Activated CD4-positive, alpha-beta T cell treated with anti-CD3 and anti-CD28 coated beads, Interleukin-2, Interleukin-6, amounts not matched to agents 100 ng/mL and 50 ng/mL, durations not matched to agents 16 hours and 8 hours (primary cell): ENCODE measurements around the gene RWDD3.
A peak's percentile ranks its signal among the peaks of the same experiment; 100 is the strongest.

ENCODE experiments used
- DNase-seq: peaks from one replicate; pipeline ENCODE4 v3.0.0-alpha.2; 2020

The RWDD3 gene, protein sequence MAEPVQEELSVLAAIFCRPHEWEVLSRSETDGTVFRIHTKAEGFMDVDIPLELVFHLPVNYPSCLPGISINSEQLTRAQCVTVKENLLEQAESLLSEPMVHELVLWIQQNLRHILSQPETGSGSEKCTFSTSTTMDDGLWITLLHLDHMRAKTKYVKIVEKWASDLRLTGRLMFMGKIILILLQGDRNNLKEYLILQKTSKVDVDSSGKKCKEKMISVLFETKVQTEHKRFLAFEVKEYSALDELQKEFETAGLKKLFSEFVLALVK

DNA sequence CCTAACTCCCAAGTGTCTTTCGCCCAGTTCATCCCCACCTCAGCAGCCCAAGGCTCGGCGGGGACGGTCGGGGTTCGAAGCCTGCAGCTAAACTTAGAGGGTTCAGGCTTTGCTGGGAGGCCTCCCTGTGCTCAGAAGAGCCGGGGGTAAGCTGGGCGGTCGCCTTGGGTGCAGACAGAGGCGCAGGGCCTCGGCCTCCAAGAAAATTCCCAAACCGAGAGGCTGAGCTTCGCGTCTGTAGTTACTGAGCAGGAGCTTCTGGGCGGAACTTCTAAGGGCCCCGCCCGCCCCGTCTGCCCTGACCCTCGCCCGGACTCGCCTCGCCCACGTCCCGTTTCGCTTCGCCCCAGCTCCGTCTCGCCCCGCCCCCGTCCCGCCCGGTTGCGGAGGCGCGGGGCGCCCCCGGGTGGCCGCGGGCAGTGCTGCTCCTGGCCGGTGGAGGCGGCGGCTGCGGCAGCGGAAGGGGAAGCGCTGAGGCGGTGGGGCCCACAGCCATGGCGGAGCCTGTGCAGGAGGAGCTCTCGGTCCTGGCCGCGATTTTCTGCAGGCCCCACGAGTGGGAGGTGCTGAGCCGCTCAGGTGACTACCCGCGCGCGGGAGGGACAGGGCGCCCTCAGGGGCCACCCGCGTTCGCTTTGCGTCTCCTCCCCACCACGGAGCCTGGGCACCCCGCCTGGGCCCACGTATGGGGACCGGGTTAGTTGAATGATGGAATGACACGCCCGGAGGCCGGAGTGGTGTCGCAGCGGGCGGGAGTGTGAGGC is at the start of gene RWDD3:
Gene RWDD3 (plus strand): TSS at position 474 of the 764 bp plus-strand sequence. CDS start 21 bp downstream, at position 495.
- DNase-seq, result peak; percentile 95

DNA sequence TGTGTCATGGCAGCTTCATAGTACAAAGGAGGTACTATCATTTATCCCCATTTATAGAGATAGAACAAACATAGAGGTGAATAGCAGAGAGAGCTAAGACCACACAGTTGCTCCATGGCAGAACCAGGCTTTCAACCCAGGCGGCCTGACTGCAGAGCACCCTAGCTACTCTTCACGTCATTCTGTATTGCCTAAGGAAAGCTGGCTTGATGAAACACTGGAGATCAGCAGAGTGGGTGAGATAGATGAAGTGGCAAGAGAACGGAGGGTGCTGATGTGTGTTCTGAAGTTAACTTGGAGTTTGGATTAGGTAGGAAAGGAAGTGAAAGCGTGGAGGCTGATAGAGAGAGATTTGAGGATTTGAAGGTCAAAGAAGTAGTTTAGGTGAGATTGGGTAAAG is 47.9 kb upstream of the RWDD3 start:
- no peak for DNase-seq

DNA sequence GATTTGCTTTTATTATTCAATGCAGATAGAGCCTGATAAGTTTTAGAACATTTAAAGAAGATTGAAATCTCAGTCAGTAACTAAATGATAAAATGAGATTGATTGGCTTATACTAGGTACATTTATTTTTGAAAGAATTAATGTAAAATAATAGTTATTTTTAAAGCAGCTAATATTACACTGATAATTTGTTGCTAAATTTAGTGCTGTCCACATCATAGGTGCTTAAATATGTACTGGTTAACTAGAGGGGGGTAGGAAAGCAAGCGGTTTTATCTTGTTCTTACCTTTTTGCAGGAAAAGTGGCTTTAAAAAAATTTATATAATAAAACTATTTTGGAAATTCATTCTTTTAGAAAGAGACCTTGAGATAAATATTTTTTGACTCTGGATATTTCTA is 40.4 kb upstream of the RWDD3 start:
- no peak for DNase-seq

DNA sequence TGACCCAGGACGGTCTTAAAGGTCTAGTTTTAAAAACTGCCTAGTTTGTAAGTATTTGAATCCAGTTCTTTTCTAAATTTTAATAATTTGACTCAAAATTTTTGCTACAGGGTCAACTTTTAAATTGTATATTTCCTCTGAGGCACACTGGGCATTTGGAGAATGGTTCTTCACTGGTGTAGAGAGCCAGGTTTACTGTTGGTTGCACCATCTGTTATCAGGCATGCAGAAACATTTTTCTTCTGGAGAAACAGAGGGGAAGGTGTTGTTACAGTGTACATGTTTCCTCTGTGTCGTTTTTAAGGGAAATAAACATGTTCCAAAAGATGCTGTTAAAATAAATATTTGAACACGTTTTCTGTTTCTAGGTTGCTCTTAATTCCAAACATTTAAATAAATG is 39.0 kb upstream of the RWDD3 start:
- no peak for DNase-seq

DNA sequence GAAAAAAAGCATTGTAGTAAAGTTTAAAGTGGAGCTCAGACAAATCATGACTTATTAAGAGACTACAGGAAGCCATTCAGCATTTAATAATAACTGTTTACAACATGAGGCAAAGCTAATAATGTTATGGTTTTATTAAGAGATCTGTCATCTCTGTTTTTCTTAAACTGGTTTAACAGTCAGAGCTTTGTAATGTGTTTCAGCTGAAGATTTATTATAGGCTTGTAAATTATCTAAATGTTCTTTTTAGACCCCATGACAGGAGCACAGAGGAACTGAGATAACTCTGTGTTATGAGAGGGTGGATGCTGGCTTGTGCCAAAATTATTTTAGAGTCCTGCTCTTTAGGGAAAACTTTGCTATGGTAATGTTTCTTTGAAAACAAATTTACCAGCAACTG is 38.0 kb upstream of the RWDD3 start:
- no peak for DNase-seq

DNA sequence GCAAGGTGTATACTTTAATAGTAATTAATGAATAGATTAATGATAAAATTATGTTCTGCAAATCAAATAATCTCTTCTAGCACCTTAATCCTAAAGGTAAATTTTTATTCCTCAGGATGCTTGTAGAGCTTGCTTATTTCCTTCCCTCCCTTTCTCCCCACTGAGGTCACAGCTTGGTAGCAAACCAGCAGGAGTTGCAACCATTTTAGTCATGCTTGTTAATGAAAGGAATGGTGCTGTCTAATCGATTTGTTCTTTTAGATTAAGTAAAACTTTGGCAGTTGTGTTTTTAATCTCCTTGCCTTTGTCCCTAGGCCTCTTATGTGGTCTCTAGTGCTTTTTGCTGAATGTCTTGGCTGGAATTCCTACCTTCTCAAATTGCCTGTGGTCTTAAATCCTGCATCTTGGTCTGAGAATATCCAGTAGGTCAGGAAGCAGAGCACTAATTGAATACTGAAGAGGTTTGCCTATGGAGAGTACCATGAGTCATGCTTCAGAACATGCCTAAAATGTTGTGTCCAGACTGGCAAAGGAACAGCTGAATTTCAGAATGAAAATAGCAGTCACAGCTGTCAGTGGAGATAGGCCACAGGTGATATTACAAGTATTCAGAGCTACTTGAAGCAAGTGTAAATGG is 36.3 kb upstream of the RWDD3 start:
- DNase-seq, result no peak

DNA sequence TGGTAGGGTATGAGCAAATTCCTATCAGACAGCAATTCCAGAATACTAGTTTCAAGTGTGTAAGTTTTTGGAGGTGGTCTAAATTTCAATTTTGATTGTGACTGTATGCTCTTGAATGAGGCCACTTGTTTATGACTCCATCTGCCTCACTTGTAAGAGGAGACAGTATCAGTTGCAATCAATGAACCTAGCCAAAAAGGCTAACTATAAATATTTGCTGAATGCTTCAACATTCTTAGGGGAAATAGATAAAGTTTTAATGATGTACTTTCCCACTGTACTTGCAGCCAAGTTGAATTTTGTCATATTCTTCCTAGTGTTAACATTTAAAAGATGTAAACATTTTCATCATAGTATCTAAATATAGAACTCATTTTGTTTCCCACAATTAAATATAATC is 32.1 kb upstream of the RWDD3 start:
- no peak for DNase-seq

DNA sequence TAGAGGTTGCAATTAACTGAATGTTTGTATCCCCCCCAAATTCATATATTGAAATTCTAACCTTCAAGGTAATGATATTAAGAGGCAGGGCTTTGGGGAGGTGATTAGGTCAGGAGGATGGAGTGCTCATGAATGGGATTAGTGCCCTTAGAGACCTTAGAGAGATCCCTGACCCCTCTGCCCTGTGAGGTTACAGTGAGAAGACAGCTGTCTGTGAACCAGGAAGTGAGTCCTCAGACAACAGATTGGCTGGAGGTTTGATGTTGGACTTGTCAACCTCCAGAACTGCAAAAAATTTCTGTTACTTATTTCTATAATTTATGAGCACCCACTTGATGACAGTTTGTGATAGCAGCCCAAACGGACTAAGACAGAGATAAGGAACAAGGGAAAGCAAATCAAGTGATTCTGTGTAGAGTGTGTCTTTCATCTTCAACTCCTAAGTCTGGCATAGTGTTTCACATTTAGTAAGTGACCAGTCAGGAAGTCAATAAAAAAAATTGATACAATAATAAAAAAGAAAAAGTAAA is 30.0 kb upstream of the RWDD3 start:
- DNase-seq, result no peak

DNA sequence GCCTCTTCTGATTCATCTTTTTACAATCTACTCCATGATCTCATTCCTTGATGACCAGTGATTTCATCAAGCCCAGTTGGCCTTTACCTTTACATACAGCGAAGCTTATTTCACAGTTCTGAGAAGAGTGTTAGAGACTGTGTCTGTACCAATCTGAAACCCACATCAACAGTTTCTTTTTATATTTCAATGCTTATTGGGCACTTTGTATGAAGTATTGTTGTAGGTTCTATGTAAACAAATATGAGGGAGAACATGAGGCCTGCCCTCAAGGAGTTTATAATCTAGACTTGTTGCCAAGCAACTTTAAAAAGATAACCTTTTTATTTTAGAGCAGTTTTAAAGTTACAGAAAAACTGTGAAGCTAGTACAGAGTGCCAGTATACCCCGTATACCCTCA is 27.5 kb upstream of the RWDD3 start:
- no peak for DNase-seq

DNA sequence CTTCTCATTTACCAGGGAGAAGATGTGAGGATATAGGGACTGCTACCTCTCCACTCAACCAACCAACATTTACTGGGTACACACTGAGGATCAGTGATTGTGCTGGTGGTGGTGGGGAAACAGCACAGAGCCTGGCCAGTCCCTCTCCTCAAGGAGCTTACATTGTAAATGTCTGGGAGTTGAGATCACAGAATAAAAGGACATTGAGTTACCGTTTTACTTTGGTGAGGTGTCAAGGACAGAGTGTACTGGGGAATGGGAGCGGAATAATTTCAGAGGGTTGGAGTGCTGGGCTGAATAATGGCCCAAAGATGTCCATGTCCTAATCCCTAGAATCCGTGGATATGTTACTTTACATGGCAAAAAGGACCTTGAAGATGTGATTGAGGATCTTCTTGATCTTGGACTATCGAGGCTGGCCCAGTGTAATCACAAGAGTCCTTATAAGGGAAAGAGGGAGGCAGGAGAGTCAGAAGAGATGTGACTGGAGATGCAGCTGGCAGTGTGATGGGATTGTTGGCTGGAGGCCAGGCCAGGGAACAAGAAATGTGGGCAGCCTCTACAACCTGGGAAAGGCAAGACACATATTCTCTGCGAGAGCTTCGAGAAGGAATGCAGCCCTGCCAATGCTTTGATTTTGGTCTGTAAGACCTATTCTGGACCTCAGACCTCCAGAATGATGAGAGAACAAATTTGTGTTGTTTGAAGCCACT is 26.6 kb upstream of the RWDD3 start:
- no peak for DNase-seq

DNA sequence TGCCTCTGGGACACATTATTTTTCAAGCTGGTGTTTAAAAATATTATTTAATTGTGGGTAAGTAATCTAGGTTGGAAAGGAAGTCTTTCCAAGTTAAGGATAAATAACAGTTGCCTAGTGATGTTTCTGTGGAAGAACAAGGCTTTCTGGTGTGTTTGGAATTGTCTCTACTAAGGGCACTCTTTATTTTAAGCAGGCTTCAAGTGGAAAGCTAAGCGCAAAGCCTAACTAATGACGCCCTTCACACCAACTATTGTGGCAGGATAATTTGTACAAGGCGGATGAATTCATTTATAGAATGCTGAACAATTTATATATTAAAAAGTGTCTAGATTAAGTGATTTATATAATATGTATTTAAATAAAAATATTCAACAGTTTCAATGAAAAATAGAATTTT is 25.1 kb upstream of the RWDD3 start:
- DNase-seq, result no peak

DNA sequence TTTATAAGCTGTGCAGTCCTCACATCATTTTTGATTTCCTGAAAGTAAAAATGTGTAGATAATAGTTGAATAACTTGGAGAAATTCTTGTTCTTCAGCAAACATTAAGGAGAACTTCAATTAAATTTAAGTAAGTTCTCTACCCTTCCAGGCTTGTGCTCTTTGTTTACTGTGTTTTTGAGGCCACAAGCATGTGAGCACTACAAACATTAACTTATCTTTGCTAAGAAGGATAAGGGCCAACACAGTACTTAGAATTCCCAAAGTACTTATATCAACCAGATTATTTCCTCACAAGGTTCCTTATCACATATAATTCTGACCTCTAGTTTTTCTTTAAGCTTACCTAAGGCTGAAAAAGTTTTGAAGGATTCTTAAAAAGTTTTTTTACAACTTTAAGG is 24.7 kb upstream of the RWDD3 start:
- no peak for DNase-seq

DNA sequence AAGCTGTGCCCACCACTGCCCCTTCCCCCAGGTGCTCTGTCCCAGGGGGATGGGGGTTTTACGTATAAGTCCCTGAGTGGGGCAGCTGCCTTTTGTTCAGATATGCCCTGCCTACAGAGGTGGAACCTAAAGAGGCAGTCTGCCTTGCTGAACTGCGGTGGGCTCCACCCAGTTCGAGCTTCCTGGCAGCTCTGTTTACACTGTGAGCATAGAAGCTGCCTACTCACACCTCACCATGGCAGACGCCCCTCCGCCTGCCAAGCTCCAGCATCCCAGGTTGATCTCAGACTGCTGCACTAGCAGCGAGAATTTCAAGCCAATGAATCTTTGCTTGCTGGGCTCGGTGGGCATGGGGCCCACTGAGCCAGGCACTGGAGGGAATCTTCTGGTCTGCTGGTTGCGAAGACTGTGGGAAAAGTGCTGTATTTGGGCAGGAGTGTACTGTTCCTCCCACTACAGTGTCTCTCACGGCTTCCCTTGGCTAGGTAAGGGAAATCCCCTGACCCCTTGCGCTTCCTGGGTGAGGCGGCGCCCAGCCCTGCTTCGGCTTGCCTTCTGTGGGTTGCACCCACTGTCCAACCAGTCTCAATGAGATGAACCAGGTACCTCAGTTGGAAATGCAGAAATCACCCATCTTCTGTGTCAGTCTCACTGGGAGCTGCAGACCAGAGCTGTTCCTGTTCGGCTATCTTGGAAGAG is 17.6 kb upstream of the RWDD3 start:
- DNase-seq, result no peak

DNA sequence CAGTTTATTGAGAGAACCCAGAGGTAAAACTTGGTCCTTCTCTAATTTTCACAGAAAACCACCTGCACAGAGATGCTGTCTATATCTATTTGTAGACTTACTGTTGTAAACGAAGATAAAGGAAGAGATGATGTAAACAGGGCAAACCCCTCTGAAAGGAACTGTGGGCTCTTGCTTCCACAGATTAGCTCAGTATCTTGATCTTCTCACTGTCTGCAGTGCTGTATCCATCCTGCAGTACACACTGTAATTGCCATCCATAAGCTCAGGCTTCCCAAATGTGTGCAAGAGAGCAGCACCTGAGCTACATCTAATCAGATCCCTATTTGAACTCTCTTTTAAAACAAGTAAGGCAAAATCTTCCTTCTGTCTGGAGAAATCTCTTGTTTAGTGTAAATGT is 16.6 kb upstream of the RWDD3 start:
- no peak for DNase-seq

DNA sequence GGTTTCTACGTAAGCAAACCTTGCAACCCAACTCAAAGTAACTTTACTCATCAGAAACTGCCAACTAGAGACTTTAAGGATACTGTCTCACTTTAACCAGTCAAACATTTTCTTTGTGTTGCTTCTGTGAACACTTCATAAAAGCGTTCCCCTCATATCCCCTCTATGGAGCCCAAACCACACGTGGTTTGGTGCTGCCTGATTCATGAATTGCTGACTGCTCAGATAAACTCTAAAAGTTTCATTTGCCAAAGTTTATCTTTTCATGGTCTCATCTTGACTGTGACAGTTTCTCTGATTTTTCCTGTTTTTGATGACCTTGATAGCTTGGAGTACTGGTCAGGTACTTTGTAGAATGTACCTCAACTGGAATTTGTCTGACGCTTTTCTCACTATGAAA is 14.6 kb upstream of the RWDD3 start:
- DNase-seq, result no peak

DNA sequence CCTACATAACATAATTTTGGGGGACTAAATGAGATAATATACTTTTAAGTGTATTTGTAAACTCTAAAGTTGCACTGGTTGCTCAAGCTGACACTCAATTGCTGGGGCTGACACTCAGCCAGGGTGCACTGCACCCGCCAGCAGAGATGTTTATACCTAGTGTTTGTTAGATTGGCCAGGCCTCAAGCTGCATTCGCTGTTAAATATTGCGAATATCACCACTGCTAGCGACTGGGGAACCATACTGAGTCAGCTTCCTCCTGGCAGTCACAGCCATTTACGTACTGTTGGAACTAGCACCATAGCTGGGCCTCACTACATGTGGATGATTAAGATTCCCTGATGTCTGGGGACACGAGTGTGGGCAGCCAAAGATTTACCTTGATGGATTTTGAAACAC is 12.7 kb upstream of the RWDD3 start:
- no peak for DNase-seq

DNA sequence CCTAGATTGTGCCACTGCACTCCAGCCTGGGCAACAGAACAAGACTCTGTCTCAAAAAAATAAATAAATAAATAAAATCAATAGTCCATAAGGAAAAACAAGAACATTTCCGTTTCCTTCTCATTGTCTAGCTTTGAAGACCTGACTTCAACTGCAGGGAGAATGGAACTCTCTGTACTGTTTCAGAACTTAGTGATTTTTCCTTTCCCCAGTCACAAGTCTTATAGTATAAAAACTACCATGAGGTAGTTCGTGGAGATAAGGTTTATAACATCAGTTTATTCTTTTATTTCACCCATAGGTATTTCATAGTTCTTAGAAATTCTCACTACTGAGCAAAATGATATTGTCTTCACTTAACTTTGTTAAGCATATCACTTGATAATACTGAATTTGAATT is 11.4 kb upstream of the RWDD3 start:
- DNase-seq, result no peak

DNA sequence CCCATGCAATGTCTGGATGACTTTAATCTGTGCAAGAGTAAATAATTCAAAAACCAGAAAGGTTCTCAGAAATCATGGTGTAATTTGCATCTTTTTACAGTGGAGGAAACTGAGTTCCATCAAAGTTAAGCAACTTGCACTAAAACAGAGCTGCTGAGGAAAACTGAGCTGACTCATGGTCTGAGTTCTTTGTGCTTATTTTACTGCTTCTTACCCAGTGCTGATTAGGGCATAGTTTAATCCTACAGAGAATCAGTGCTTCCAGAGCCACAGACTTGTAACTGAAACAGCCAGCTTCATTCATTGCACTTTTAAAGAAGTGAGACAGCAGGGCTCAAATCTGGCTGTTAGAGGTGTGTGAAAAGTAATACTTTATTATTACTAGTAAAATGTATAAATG is 10.9 kb upstream of the RWDD3 start:
- DNase-seq, result no peak

DNA sequence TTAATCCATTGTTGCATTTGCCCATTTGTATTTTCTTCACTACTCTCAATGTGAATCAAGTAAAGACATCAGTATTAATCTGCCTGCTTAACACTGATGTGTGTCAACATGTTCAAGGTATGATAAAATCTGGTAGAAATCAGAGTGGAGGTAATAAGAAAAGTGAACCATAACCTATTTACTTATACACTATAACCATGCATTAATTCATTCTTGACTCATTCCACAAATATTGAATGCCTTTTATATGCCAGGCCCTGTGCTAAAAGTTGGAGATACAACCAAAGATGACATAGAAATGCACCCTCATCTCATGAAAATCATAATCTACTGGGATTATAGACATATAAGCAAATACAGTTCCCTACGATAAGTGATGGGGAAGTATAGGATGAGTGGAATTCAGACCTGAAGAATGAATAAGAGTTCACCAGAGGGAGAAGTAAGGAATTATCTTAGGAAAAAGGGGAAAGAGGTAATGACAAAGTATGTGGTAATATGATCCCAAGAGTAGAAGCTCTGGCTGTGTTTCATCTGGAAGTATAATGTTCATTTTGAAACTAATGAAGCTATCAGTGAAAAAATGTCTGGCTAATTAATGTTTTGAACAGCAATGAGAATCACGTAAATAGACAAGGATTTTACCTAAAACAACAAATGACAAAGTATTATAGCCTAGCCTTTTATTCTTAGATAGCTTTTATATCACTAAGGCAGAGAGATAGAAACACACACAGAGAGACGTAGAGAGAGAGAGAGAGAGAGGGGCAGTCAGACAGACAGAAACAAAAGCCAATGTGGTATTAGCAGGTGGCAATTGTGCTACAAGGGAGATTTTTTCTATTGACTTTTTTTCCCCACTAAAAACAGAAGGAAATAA is 7.0 kb upstream of the RWDD3 start:
- DNase-seq, result no peak

DNA sequence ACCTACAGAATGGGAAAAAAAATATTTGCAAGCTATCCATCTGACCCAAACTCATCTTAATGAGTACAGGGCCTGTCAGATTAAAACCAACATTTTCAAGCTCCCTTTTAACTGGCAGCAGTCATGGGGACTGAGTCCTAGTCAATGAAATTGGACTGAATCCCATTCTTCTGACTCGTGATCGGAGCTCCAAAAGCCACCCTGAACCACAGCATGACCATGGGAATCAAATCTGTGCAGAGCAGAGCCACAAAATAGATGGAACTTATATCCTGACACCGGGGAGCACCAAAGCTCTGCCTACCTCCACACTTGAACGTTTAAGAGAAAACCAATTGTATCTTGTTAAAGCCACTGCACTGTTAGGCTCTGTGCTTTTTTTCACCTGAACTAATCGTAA is 5.0 kb upstream of the RWDD3 start:
- no peak for DNase-seq

DNA sequence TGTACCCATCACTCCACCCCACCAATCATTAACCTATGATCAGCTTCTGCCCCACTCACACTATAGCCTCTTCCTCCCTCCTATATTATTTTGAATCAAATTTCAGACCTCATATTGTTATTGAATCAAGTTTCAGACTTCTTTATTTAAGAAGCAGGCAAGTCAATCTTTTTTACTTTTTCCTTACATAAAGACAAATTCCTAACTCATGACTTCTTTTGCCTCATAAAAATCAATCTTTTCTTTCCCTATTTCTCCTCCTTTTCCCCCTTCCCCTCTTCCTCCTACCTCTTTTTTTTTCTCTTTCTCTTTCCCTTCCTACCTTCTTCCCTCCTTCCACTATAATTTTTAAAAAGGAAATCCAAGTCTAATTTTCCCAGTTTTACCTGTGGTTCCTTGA is 4.3 kb upstream of the RWDD3 start:
- no peak for DNase-seq

DNA sequence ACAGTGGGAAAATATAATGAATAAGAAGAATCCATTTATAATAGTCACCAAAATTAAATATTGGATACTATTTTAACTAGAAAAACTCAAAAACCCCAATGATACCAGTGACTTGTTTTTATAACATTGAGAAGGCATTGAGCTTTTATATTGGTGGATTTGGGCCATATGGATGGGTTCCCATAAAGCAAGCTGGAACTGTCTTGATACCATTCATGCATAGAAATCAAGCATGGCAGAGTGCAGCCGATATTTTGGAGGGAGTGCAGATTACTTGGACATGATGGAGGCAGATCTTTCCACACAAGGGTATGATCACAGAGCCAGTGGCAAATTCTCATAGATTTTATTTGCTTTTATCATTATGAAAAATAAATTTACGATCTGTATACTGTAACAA is 3.8 kb upstream of the RWDD3 start:
- no peak for DNase-seq
